NCI-H2171 (cell line): ENCODE measurements around the gene EYA4.
A peak's percentile ranks its signal among the peaks of the same experiment; 100 is the strongest.

ENCODE experiments used
- DNase-seq: peaks from one replicate; lab custom pipeline; 2025; lab: John Stamatoyannopoulos, UW

Gene EYA4

GRCh38 chr6:133241086-133241900 is at the start of gene EYA4:
Gene EYA4, plus strand, starts transcription at chr6:133241357. Its CDS starts 33,424 bp downstream, at chr6:133274781.
- no peak for DNase-seq

DNA sequence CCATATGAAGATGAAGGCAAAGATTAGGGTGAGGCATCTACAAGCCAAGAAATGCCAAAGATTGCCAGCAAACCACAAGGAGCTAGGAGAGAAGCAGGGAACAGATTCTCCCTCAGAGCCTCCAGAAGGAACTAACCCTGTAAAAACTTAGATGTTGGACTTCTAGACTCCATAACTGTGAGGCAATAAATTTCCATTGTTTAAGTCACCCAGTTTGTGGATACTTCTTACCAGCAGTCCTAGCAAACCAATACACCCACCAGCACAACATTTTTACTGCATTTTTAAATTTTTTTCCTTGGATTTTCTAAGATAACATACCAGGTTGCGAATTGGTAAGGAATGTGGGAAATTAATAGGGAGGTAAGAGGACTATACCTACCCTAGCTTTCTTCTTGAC is 47.8 kb upstream of the EYA4 start:
- DNase-seq: no peak

GRCh38 chr6:133198725-133199124 is 42.4 kb upstream of the EYA4 start:
- no peak for DNase-seq

DNA sequence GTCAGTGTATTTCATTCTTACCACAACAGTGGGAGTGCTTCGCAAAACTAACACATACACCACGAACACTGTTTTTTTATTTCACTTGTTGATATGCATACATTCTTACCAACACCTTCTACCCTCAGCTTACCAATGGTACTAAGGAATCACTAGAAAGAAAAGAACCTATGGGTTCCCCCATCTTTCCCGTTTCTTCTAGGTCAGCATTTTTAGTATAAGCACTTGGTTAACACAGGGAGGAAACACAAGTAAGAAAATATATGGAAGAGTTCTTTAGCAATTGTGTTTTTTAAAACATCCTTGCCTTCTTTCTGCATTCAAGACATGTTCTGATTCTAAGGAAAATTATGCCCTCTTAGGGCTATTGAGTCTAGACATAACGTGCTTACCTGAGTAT is 39.9 kb upstream of the EYA4 start:
- DNase-seq: no peak

- DNase-seq: no peak
Observed at GRCh38 chr6:133202610-133203343, 38.4 kb upstream of the EYA4 start.

GRCh38 chr6:133203344-133203697 is 37.8 kb upstream of the EYA4 start:
- DNase-seq: no peak

DNA sequence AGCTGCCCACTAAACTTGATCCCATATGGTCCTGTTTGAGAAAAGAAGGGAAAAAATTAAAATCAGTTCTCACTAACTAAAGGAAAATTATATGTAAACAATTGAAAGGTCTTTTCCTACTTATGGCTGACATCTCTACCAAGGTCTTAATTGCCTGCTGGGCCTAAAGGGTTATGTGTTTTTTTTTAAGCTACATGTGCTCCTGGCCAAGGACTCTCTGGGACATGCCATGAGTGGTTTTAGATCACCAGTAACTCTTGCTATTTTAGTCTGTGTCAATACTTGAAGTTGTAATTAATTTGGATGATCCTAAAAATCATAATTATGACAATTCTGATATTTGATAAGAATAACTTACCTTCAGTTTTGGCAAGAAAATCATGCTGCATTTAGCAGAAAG is 35.9 kb upstream of the EYA4 start:
- DNase-seq: no peak

GRCh38 chr6:133206942-133207341 is 34.2 kb upstream of the EYA4 start:
- DNase-seq: no peak

DNA sequence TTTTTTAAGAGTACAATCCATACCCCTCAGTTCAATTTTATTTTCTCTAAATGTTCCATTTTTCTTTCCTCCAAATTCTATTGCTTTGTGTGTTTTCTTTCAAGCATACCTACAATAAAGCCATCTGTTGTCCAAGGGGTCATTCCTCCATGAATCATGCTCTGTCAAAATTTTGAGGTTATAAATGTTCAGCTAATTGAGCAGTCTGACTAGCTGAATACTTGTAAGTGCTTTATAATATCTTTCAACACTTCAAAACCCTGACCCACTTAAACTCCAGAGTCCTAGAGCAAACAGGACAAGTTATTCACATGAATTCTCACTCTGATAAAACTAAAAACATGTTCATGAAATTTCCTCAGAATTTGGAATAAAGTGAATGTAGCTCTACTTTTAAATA is 33.4 kb upstream of the EYA4 start:
- DNase-seq: no peak

GRCh38 chr6:133208183-133208755 is 32.9 kb upstream of the EYA4 start:
- DNase-seq: no peak

DNA sequence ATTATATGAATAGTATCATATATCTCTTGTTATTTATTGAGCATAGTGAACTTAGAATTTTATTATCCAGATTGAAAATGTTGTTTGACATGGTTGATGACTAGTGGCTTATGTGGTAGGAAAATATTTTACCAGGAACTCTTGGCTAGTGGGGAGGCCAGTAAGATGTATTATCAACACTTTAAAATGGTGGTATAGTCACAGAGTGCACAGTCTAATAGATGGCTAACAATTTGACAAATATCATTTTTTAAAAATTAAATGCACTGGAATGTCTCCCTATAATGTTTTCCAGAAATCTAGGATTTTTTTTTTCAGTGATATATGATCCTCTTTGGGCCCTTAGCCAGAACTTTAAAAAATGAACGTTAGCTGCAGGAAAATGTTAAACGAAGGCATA is 26.9 kb upstream of the EYA4 start:
- DNase-seq: no peak

DNA sequence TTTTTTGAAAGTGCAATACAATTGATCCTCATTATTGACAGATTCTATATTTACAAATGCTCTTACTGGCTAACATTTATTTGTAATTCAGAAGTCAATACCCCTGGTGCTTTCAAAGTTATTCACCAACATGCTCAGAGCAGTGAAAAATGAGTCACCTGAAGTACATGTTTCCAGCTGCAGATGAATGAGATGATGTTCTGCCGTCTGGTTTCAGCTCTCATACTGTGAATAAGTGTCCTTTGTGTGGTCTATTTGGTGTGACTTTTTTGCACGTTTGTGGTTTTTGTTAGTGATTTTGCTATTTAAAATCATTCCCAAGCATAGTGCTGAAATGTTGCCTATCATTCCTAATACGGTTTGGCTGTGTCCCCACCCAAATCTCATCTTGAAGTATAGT is 22.3 kb upstream of the EYA4 start:
- DNase-seq: no peak

GRCh38 chr6:133223452-133224029 is 17.6 kb upstream of the EYA4 start:
- DNase-seq: no peak

- no peak for DNase-seq
Observed at GRCh38 chr6:133225560-133225959, 15.6 kb upstream of the EYA4 start.

DNA sequence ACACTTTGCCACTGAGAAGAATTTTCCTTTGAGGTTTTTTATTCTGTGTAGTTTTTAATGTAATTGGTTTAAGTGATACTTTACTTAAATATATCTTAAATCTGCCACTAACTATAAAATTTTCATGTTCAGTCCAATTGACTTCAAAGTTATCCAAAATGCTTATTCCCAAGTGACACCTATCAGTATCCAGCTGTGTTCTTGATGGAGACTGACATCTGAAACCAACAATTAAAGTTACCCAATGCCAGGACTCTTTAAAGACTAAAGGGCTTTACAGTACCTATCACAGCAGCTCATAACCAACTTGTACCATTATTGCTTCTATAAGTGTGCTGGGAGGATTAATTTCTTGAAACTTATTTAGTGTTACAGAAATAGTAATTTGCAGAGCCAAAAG is 13.8 kb upstream of the EYA4 start:
- DNase-seq: no peak

GRCh38 chr6:133230052-133230451 is 11.1 kb upstream of the EYA4 start:
- no peak for DNase-seq

- no peak for DNase-seq
Observed at GRCh38 chr6:133235221-133235620, 5.9 kb upstream of the EYA4 start.

DNA sequence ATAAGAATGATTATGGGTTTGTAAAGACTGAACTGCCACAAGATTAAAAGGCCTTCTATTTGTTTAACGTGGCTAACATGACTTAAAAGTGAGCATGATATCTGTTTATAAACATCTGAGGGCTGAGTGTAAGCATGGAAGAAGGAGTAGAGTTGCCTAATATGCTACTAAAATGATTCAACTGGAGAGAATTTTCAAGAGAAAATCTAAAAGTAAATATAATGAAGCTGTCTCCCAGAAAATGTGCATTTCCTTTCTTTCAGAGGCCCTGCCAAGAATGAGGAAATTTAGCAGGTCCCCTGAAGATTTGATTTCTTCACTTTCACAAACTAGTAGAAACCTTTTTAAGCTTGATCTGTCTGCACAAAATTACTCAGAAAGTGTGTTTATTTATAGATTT is 4.2 kb upstream of the EYA4 start:
- no peak for DNase-seq

- no peak for DNase-seq
Observed at GRCh38 chr6:133240511-133241085, 559 bp upstream of the EYA4 start.

DNA sequence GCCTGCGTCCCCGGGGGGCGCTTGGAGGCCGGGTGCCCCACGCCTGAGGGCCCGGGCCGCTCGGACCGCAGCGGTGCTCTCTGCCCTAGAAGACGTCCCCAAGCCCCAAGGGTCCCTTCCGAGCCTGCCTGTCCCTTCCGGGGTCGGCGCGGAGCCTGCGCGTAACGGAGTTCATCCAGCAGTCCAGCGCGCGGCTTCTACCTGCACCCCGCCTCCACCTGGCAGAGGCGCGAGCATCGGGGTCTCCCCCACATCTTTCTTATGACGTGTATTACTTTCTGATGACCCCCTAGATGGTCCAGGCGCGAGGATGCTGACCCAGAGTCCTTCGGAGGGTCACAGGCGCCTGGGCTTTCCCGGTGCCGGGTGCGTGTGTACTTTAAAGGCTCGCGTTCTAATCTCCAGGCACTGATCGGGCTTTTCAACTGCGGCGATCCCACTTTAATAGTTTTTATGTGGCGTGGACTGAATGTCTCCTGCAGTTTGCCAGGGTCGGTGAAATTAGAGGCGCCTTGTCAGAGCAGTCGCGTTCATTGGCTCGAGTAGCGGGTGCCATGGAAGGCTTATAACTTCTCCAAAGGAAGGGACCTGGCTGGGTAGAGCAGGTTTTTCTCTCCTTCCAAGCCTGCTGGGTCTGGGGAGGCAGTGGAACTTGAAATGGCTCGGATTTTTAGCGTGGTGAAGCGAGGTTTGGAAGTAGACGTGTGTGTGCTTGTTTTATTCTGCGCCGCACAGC is 912 bp downstream of the EYA4 start:
- DNase-seq: no peak

DNA sequence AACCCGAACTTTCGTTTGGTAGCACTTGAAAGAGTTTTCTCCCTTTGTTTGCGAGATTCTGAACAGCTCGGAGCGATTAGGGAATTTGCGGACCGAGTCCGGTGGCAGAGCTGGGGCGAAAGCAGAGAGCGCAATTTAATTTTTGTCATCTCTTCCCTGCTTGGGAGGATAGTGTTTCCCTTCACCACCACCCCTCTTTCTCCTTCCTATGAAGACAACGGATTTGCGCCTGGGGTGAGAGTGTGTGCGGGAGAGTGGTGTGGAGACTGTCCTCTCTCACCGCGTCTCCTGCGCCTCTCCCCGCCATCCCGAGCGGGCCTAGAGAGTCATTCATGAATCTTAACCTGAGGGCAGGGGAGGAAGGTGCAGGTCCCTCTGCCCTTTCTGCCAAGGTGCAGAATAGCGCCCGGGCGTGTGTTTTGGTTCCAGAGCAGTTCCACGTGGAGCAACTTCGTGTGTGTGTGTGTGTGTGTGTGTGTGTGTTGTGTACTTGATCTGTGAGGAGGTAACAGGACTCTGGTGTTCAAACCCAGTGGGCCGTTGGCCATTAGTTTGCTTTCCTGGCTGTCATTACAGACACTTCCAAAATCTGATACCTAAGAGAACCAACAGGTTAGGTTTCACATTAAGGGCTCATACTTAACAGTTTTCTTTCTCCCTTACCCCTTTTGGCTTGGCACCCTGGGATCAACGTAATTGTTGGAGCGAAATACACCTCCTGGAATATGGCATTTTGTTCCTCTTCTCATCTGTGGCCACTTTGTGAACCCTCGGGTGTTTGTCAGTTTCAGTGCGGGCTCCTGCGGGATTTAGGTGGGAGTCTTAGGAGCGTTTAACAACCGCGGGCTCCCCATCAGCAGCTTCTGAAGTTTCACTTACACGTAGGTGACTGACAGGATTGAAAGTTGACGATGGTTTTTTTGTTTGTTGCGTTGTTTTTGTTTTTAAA is 1.8 kb downstream of the EYA4 start:
- peak; percentile 3 for DNase-seq
